Mesenchymal stem cell (in vitro differentiated cells and primary cell): ENCODE data around the gene KIT.

ENCODE experiments used
- DNase-seq: peaks from one replicate; pipeline ENCODE4 v3.0.0-alpha.2; 2013
- H2AFZ ChIP-seq: one replicate; pipeline ENCODE4 v1.6.1; 2013; ENCODE audit warnings: low read depth, mild to moderate bottlenecking, control low read depth, inconsistent platforms, low read length, moderate library complexity
- H2AK5ac ChIP-seq: 2 replicates; pipeline ENCODE4 v1.6.1; 2013; ENCODE audit warnings: low read length, moderate library complexity, mild to moderate bottlenecking, inconsistent platforms; ENCODE audit not compliant: severe bottlenecking
- H2BK120ac ChIP-seq: one replicate; pipeline ENCODE4 v1.6.1; 2013; ENCODE audit warnings: low read depth, mild to moderate bottlenecking, inconsistent platforms, low read length, moderate library complexity
- H2BK12ac ChIP-seq, 2 experiments: one replicate each; pipeline ENCODE4 v1.6.1; 2013; ENCODE audit warnings: inconsistent platforms in 2 of 2, low read length in 2 of 2, mild to moderate bottlenecking in 2 of 2, moderate library complexity in 2 of 2, control low read depth in 1 of 2
- H2BK15ac ChIP-seq: one replicate; pipeline ENCODE4 v1.6.1; 2013; ENCODE audit warnings: mild to moderate bottlenecking, low read depth, inconsistent platforms; ENCODE audit not compliant: poor library complexity, severe bottlenecking
- H2BK5ac ChIP-seq: 2 replicates; pipeline ENCODE4 v1.6.1; 2013; ENCODE audit warnings: low read depth, mild to moderate bottlenecking, low read length, control low read depth, inconsistent platforms; ENCODE audit not compliant: poor library complexity, severe bottlenecking
- H3K14ac ChIP-seq, 2 experiments: one replicate each; pipeline ENCODE4 v1.6.1; 2013; ENCODE audit warnings: inconsistent platforms in 2 of 2, low read length in 2 of 2, control low read depth in 1 of 2, mild to moderate bottlenecking in 1 of 2, moderate library complexity in 1 of 2
- H3K18ac ChIP-seq, 2 experiments: one replicate each; pipeline ENCODE4 v1.6.1; 2013; ENCODE audit warnings: inconsistent platforms in 2 of 2, low read length in 2 of 2, control low read depth in 1 of 2, low read depth in 1 of 2, mild to moderate bottlenecking in 1 of 2
- H3K23ac ChIP-seq, 2 experiments: one replicate each; pipeline ENCODE4 v1.6.1; 2013; ENCODE audit warnings: inconsistent platforms in 2 of 2, low read length in 2 of 2, mild to moderate bottlenecking in 2 of 2, moderate library complexity in 2 of 2, control low read depth in 1 of 2
- H3K27ac ChIP-seq: 2 replicates; pipeline ENCODE4 v1.5.1; 2013; ENCODE audit warnings: mild to moderate bottlenecking, moderate library complexity, low read length, control low read depth, inconsistent platforms; ENCODE audit not compliant: poor library complexity, severe bottlenecking
- H3K27me3 ChIP-seq, 2 experiments: 2 replicates each; pipeline versions ENCODE4 v1.6.1 to v1.7.0; 2013; ENCODE audit warnings: low read length in 2 of 2, mild to moderate bottlenecking in 2 of 2, moderate library complexity in 2 of 2, control low read depth in 1 of 2, inconsistent platforms in 1 of 2; ENCODE audit not compliant: control insufficient read depth in 1 of 2, insufficient read depth in 1 of 2
- H3K36me3 ChIP-seq, 2 experiments: 2 replicates each; pipeline versions ENCODE4 v1.6.1 to v1.7.0; 2013; ENCODE audit warnings: low read length in 2 of 2, control low read depth in 1 of 2, inconsistent platforms in 1 of 2, low read depth in 1 of 2, mild to moderate bottlenecking in 1 of 2; ENCODE audit not compliant: insufficient read depth in 2 of 2, control insufficient read depth in 1 of 2
- H3K4ac ChIP-seq, 2 experiments: one replicate each; pipeline ENCODE4 v1.6.1; 2013; ENCODE audit warnings: inconsistent platforms in 2 of 2, low read length in 2 of 2, mild to moderate bottlenecking in 2 of 2, moderate library complexity in 2 of 2, control low read depth in 1 of 2, low read depth in 1 of 2
- H3K4me1 ChIP-seq: 2 replicates; pipeline ENCODE4 v1.6.1; 2013; ENCODE audit warnings: low read depth, low read length, control low read depth; ENCODE audit not compliant: control insufficient read depth, insufficient read depth
- H3K4me2 ChIP-seq: 2 replicates; pipeline ENCODE4 v1.6.1; 2013; ENCODE audit warnings: low read length, mild to moderate bottlenecking, inconsistent platforms; ENCODE audit not compliant: poor library complexity, severe bottlenecking
- H3K4me3 ChIP-seq, 2 experiments: 2 replicates each; pipeline versions ENCODE4 v1.5.1 to v1.7.0; 2013; ENCODE audit warnings: low read length in 2 of 2, mild to moderate bottlenecking in 2 of 2, control low read depth in 1 of 2, low read depth in 1 of 2; ENCODE audit not compliant: insufficient read depth in 1 of 2
- H3K79me1 ChIP-seq: replicated peaks from 2 replicates; pipeline ENCODE4 v1.6.1; 2013; ENCODE audit warnings: mild to moderate bottlenecking, control low read depth, low read length, inconsistent platforms; ENCODE audit not compliant: poor library complexity, severe bottlenecking
- H3K9ac ChIP-seq: 2 replicates; pipeline ENCODE4 v1.7.0; 2013; ENCODE audit warnings: mild to moderate bottlenecking, low read length, moderate library complexity
- H3K9me3 ChIP-seq: 2 replicates; pipeline ENCODE4 v1.7.0; 2013; ENCODE audit warnings: mild to moderate bottlenecking, low read length; ENCODE audit not compliant: control insufficient read depth
- H4K8ac ChIP-seq: one replicate; pipeline ENCODE4 v1.6.1; 2013; ENCODE audit warnings: inconsistent platforms, mild to moderate bottlenecking, low read length, moderate library complexity
- H4K91ac ChIP-seq: one replicate; pipeline ENCODE4 v1.6.1; 2013; ENCODE audit warnings: mild to moderate bottlenecking, low read length, inconsistent platforms
- WGBS: methylation state at CpG from one replicate; pipeline ENCODE4 v1.1.7; 2013; ENCODE audit warnings: mixed read lengths; 5-methylcytosine and 5-hydroxymethylcytosine counted together

KIT gene

DNA sequence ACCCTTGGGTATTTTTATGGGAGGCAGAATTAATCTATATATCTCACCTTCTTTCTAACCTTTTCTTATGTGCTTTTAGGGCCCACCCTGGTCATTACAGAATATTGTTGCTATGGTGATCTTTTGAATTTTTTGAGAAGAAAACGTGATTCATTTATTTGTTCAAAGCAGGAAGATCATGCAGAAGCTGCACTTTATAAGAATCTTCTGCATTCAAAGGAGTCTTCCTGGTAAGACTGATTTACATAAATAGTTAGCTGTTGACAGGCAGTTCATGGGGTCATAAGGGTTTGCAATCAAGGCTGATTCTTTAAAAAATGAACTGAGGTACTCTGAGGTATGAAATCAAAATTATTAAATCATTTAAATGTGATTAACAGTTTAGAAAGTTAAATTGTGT is 71.5 kb downstream of the KIT start:
- no peak overlapping the region for H3K18ac ChIP-seq
- no peak overlapping the region for H4K91ac ChIP-seq
- H2AFZ ChIP-seq = no peak overlapping the region
- no peak overlapping the region for H2BK12ac ChIP-seq
- no peak overlapping the region for H3K4ac ChIP-seq
- H3K79me1 ChIP-seq = no peaks in the 10 kb centered on the region
- no peak overlapping the region for H3K4me3 ChIP-seq
- H3K4me1 ChIP-seq = no peaks in the 10 kb centered on the region
- no peak overlapping the region for H3K14ac ChIP-seq
- H3K27ac ChIP-seq = no peak overlapping the region
- no peak overlapping the region for H3K4me2 ChIP-seq
- H4K8ac ChIP-seq = no peak overlapping the region
- no peak for DNase-seq
- no peak overlapping the region for H2BK120ac ChIP-seq
- H3K23ac ChIP-seq = no peak overlapping the region
- H3K9ac ChIP-seq = no peak overlapping the region
- 94% methylated on average over 1 of the region's 1 CpG for WGBS
- no peak overlapping the region for H2BK15ac ChIP-seq
- no peaks in the 10 kb centered on the region for H3K27me3 ChIP-seq
- peaks cover 0 to 15% of the 10 kb centered on the region in 2 experiments for H3K36me3 ChIP-seq
- no peaks in the 10 kb centered on the region for H3K9me3 ChIP-seq
- H2BK5ac ChIP-seq = no peak overlapping the region
- no peak overlapping the region for H2AK5ac ChIP-seq

DNA sequence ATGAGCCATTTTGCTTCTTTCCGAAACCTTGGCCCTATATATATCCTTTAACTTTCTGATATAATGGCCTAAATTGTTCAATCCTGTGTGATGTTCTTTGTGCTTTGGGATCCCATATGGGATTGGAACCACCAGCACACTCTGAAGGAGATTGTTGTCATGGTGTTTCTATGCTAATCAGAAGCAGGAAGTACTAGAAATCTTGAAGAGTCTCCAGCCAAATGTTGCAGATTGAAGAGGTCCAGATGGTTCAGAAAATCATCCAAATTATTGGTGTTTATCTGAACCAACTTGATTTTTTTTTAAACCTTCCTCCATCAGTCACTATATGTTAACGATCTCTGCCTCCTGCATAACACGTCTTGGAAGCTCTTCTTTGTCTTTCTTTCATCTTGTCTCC is 72.8 kb downstream of the KIT start:
- Histone ChIP-seq H4K91ac (no peak overlapping the region), H3K4me3 (no peak overlapping the region), H3K27ac (no peak overlapping the region), H2BK12ac (no peak overlapping the region), H3K4ac (no peak overlapping the region), H3K4me2 (no peak overlapping the region), H2AK5ac (no peak overlapping the region), H3K36me3 (peaks cover 0 to 15% of the 10 kb centered on the region in 2 experiments), H2AFZ (no peak overlapping the region), H4K8ac (no peak overlapping the region), H3K4me1 (no peaks in the 10 kb centered on the region), H2BK5ac (no peak overlapping the region), H3K27me3 (no peaks in the 10 kb centered on the region), H2BK120ac (no peak overlapping the region), H3K79me1 (no peaks in the 10 kb centered on the region), H3K23ac (no peak overlapping the region), H3K9ac (no peak overlapping the region), H3K14ac (no peak overlapping the region), H2BK15ac (no peak overlapping the region), H3K9me3 (no peaks in the 10 kb centered on the region), H3K18ac (no peak overlapping the region)
- no peak for DNase-seq
- WGBS = 100% methylated on average over 2 of the region's 3 CpGs

DNA sequence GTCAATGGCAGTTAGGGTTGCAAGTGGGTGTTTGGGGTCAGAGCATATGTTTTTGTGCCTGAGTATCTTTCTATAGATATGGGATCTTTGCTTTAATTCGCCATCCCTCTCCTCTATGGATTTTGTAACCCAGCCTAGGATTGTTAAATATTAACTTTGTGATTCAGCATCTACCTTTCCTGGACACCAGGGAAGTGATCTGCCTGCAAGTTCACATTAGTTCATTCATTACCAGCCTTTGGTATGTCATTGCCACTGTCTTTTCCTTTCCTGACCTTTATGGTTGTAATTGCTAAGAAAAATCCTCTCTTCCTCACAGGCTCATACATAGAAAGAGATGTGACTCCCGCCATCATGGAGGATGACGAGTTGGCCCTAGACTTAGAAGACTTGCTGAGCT is 73.8 kb downstream of the KIT start:
- Histone ChIP-seq H3K27me3 (no peaks in the 10 kb centered on the region), H2BK5ac (no peak overlapping the region), H3K9ac (no peak overlapping the region), H3K4me3 (no peak overlapping the region), H3K79me1 (no peaks in the 10 kb centered on the region), H3K9me3 (no peaks in the 10 kb centered on the region), H3K14ac (no peak overlapping the region), H2BK15ac (no peak overlapping the region), H2BK120ac (no peak overlapping the region), H3K23ac (no peak overlapping the region), H2AK5ac (no peak overlapping the region), H3K4me2 (no peak overlapping the region), H3K4me1 (no peaks in the 10 kb centered on the region), H2BK12ac (no peak overlapping the region), H3K18ac (no peak overlapping the region), H3K4ac (no peak overlapping the region), H3K36me3 (peaks cover 0 to 17% of the 10 kb centered on the region in 2 experiments), H4K8ac (no peak overlapping the region), H4K91ac (no peak overlapping the region), H2AFZ (no peak overlapping the region), H3K27ac (no peak overlapping the region)
- WGBS = 81% methylated on average over 2 of the region's 3 CpGs
- no peak for DNase-seq

DNA sequence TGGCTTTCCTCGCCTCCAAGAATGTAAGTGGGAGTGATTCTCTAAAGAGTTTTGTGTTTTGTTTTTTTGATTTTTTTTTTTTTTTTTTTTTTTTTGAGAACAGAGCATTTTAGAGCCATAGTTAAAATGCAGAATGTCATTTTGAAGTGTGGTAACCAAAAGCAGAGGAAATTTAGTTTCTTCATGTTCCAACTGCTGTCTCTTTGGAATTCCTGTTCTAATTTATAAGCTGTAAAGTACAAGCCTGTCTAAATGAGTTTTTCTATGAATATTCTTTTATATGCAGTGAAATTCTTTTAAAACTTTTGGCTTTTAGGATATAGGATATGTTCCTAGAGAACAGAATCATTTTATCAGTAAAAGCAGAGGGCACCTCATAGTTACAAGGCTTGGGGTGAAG is 74.2 kb downstream of the KIT start:
- Histone ChIP-seq H3K79me1 (no peaks in the 10 kb centered on the region), H2AK5ac (no peak overlapping the region), H4K91ac (no peak overlapping the region), H2AFZ (no peak overlapping the region), H2BK5ac (no peak overlapping the region), H3K9me3 (no peaks in the 10 kb centered on the region), H3K4ac (no peak overlapping the region), H2BK12ac (no peak overlapping the region), H3K4me2 (no peak overlapping the region), H3K27me3 (no peaks in the 10 kb centered on the region), H3K14ac (no peak overlapping the region), H4K8ac (no peak overlapping the region), H2BK120ac (no peak overlapping the region), H3K4me3 (no peak overlapping the region), H2BK15ac (no peak overlapping the region), H3K36me3 (peaks cover 0 to 22% of the 10 kb centered on the region in 2 experiments), H3K27ac (no peak overlapping the region), H3K9ac (no peak overlapping the region), H3K23ac (no peak overlapping the region), H3K4me1 (no peaks in the 10 kb centered on the region), H3K18ac (no peak overlapping the region)
- WGBS = 82% methylated on average over 1 of the region's 1 CpG
- DNase-seq = no peak
